HFFc6 (cell line): ENCODE measurements around the gene ASB6. TPM values are rescaled to one million over a fixed set of nuclear protein-coding genes. Genes with fewer than 3 reads are reported as not detected.
A peak's percentile ranks its signal among the peaks of the same experiment; 100 is the strongest.
"Not testable (repeated sequence)": the region's sequence is repeated elsewhere in the genome, so short reads cannot be mapped to it uniquely, and the experiment has no call there.

Experiments used
- DNase-seq: peaks from one replicate; pipeline ENCODE4 v3.0.0-alpha.2; 2018
- H3K27ac Mint-ChIP-seq: 2 replicates; pipeline ENCODE4 v1.8.0; 2020; ENCODE audit warnings: mild to moderate bottlenecking, mixed read lengths
- H3K27me3 Mint-ChIP-seq: 2 replicates; pipeline ENCODE4 v1.8.0; 2021; ENCODE audit warnings: mild to moderate bottlenecking, moderate library complexity, mixed read lengths; ENCODE audit not compliant: insufficient read depth
- H3K36me3 Mint-ChIP-seq: 2 replicates; pipeline ENCODE4 v1.8.0; 2021; ENCODE audit warnings: low read depth, mixed read lengths
- H3K4me1 Mint-ChIP-seq: 2 replicates; pipeline ENCODE4 v1.8.0; 2020; ENCODE audit warnings: low read depth, mixed read lengths
- H3K4me3 Mint-ChIP-seq: 2 replicates; pipeline ENCODE4 v1.8.0; 2020; ENCODE audit warnings: mild to moderate bottlenecking, moderate library complexity, mixed read lengths
- H3K9me3 Mint-ChIP-seq: 2 replicates; pipeline ENCODE4 v1.8.0; 2020; ENCODE audit warnings: mild to moderate bottlenecking, mixed read lengths
- total RNA-seq, 6 experiments: library from RNA; stranded (reverse); fragmentation: NEBNext Ultra II Directional; extraction: Animal tissue kit (Norgen Biotek cat#: 25700); gene quantifications; 2 replicates in 1 of 6; 3 replicates in 5 of 6; pipeline ENCODE4 v1.2.3, GENCODE V29; 2021
- TF ChIP-seq, protein P1 (sequence below): fragments of 200-600 bp; sonication (generic); IDR thresholded peaks from 2 replicates; pipeline ENCODE4 v1.5.0; 2021; ENCODE audit warnings: antibody characterized with exemption, mild to moderate bottlenecking

ASB6 gene
- total RNA-seq, 6 experiments from 2014 or later, result 28.9 to 33.1 (median 30.6) TPM

DNA sequence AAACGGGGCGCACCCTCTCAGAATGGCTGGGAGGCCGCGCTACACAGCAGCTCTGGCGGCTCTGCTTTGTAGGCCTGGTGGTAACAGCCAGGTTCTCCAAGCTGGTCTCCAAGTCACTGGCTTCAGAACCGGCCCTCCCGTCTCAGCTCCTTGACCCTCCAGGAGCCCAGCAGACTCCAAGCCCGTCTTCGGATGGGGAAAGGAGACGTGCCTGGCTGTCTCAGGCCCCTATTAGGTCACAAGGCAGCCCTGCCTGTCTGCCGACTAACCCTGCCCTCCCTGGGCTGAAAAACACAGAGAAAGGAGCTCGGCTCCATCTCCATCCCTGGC lies 2.2 kb downstream of the ASB6 start:
- H3K27me3 Mint-ChIP-seq, result peaks cover 6% of the 10 kb centered on the region
- TF ChIP-seq, protein P1, sequence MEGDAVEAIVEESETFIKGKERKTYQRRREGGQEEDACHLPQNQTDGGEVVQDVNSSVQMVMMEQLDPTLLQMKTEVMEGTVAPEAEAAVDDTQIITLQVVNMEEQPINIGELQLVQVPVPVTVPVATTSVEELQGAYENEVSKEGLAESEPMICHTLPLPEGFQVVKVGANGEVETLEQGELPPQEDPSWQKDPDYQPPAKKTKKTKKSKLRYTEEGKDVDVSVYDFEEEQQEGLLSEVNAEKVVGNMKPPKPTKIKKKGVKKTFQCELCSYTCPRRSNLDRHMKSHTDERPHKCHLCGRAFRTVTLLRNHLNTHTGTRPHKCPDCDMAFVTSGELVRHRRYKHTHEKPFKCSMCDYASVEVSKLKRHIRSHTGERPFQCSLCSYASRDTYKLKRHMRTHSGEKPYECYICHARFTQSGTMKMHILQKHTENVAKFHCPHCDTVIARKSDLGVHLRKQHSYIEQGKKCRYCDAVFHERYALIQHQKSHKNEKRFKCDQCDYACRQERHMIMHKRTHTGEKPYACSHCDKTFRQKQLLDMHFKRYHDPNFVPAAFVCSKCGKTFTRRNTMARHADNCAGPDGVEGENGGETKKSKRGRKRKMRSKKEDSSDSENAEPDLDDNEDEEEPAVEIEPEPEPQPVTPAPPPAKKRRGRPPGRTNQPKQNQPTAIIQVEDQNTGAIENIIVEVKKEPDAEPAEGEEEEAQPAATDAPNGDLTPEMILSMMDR, result no peak
- peaks cover 16% of the 10 kb centered on the region for H3K36me3 Mint-ChIP-seq
- peak overlapping the region; percentile 73 for H3K27ac Mint-ChIP-seq
- H3K4me1 Mint-ChIP-seq, result peaks cover 21% of the 10 kb centered on the region
- no peaks in the 10 kb centered on the region for H3K9me3 Mint-ChIP-seq
- DNase-seq, result no peak
- peak overlapping the region; percentile 93 for H3K4me3 Mint-ChIP-seq

DNA sequence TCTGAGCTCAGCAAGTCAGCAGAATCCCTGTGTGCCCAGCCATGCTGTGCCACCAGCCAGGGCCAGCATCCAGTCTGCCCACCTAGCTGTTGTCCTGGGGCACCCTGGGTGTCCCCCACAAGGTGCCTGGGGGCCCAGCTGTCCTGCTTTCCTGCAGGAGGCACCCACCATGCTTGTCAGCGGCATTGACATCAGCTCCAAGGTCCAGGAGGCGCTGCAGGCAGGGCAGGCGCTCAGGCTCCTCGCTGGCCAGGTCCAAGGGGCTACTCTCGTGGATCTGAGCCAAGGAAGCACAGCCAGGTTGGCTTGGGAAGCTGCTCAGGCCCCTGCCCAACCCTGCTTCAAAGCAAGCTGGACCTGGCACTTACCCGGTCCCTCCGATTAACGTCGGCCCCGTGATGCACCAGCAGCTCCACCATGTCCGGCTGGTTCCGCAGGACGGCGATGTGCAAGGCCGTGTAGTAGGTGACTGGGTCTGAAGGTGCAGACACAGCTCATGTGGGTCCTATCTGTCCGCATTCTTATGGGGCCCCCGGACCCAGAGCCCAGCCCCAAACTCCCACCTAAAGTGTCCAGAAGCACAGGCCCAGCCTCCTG lies 2.8 kb downstream of the ASB6 start:
- H3K4me1 Mint-ChIP-seq, result peaks cover 21% of the 10 kb centered on the region
- peaks cover 6% of the 10 kb centered on the region for H3K27me3 Mint-ChIP-seq
- no peaks in the 10 kb centered on the region for H3K9me3 Mint-ChIP-seq
- no peak for DNase-seq
- H3K4me3 Mint-ChIP-seq, result no peak overlapping the region
- TF ChIP-seq, protein P1, result no peak
- peaks cover 16% of the 10 kb centered on the region for H3K36me3 Mint-ChIP-seq
- no peak overlapping the region for H3K27ac Mint-ChIP-seq

DNA sequence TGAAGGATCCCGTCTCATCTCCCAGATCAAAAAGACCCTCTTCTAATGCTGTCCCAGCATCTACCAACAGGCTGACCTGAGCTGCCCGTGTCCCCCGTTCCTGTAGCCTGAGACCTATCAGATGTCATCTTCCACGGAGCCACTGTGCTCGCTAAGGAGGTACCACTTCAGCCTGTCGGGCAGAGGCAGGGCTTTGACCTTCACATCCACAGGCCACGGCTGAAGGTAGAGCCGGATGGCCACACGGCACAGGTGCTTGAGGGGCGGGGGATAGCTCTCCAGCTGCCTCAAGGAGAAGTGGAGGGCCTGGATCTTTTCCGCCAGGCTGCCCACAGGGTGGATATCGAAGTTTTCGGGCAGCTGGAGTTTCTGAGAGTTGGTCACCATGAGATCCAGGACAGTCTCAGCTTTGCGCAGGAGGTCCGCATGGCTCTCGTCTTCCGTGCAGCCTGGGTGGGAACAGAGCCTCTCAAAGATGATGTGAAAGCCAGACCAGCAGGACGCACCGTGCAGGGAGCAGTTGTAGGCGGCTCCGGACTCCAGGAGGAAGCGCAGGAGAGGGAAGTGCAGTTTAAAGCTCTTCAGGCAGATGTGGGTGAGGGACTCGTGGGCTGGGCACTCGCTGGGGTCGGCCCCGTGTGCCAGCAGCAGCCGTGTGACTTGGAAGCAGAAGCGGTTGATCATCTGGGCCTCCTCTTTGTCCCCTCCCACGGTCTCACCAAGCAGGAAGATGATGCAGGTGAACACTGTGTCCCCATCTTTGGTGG lies 4.1 kb downstream of the ASB6 start:
- Mint-ChIP-seq H3K4me3 (no peak overlapping the region; the same call in 1 of the 2 replicates), H3K27me3 (peaks cover 6% of the 10 kb centered on the region), H3K27ac (peak overlapping the region; percentile 19; the same call in 1 of the 2 replicates)

DNA sequence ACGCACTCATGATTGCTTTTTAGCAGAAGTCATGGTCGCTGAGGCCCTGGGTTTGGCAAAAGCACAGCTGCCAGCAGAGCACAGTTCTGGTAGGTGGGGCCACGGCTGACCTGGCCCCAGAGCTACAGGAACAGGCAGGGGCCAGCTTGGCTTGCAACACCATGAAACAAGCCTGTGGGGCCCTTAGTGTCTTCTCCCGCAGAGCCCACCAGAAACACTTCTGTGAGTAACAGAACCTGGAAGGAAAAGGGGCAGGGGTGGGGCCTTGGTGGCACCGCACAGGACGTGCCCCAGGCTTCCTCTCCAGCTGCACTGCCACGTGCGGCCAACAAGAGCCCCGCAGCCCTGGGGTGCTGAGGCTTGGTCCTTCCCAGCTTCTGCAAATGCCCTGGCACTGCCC lies 4.8 kb downstream of the ASB6 start:
- Mint-ChIP-seq H3K36me3 (peaks cover 30% of the 10 kb centered on the region), H3K9me3 (no peaks in the 10 kb centered on the region), H3K4me3 (no peak overlapping the region), H3K27ac (no peak overlapping the region), H3K4me1 (peaks cover 31% of the 10 kb centered on the region), H3K27me3 (peaks cover 6% of the 10 kb centered on the region)
- no peak for DNase-seq
- TF ChIP-seq, protein P1, result no peak

More for the DNA sequence above, 4.1 kb downstream of the ASB6 start:
- Mint-ChIP-seq H3K36me3 (peaks cover 25% of the 10 kb centered on the region), H3K9me3 (no peaks in the 10 kb centered on the region), H3K4me1 (peaks cover 23% of the 10 kb centered on the region)
- DNase-seq, result no peak
- TF ChIP-seq, protein P1, result no peak

DNA sequence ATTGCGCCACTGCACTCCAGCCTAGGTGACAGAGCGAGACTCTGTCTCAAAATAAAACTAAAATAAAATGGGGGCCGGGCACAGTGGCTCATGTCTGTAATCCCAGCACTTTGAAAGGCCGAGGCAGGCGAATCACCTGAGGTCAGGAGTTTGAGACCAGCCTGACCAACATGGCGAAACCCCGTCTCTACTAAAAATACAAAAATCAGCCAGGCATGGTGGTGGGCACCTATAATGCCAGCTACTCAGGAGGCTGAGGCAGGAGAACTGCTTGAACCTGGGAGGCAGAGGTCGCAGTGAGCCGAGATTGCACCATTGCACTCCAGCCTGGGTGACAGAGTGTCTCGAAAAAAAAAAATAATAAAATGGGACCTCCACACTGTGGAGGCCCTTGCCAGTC lies 5.6 kb downstream of the ASB6 start:
- Mint-ChIP-seq H3K36me3 (peaks cover 33% of the 10 kb centered on the region), H3K4me1 (peaks cover 38% of the 10 kb centered on the region)
- DNase-seq, H3K27me3 Mint-ChIP-seq, H3K9me3 Mint-ChIP-seq, H3K27ac Mint-ChIP-seq, H3K4me3 Mint-ChIP-seq: not testable (repeated sequence)
